H9 (cell line): ENCODE data around the gene NFIX. TPM values are rescaled to one million over a fixed set of nuclear protein-coding genes. Genes with fewer than 3 reads are reported as not detected.

Experiments
- DNase-seq: peaks from one replicate; pipeline ENCODE4 v3.0.0-alpha.2; 2017
- H2AFZ ChIP-seq: one replicate; pipeline ENCODE4 v1.6.1; 2013; ENCODE audit warnings: mild to moderate bottlenecking, low read length, control low read depth, moderate library complexity
- H2AK5ac ChIP-seq: 2 replicates; pipeline ENCODE4 v1.6.1; 2013; ENCODE audit warnings: low read length, control low read depth, mixed read lengths; ENCODE audit not compliant: insufficient read length
- H2BK120ac ChIP-seq: one replicate; pipeline ENCODE4 v1.6.1; 2013; ENCODE audit warnings: low read depth, mild to moderate bottlenecking, low read length, control low read depth, inconsistent platforms; ENCODE audit not compliant: poor library complexity, severe bottlenecking
- H2BK12ac ChIP-seq: 2 replicates; pipeline ENCODE4 v1.6.1; 2013; ENCODE audit warnings: low read length, control low read depth, mixed read lengths, low read depth; ENCODE audit not compliant: insufficient read length
- H2BK15ac ChIP-seq: 2 replicates; pipeline ENCODE4 v1.6.1; 2013; ENCODE audit warnings: low read depth, low read length, control low read depth
- H2BK20ac ChIP-seq: one replicate; pipeline ENCODE4 v1.6.1; 2013; ENCODE audit warnings: low read depth, mild to moderate bottlenecking, low read length, control low read depth, inconsistent platforms; ENCODE audit not compliant: poor library complexity, severe bottlenecking
- H2BK5ac ChIP-seq: 2 replicates; pipeline ENCODE4 v1.6.1; 2013; ENCODE audit warnings: low read length, control low read depth, mixed read lengths; ENCODE audit not compliant: insufficient read length
- H3K14ac ChIP-seq: 2 replicates; pipeline ENCODE4 v1.6.1; 2013; ENCODE audit warnings: low read length, control low read depth; ENCODE audit not compliant: insufficient read depth
- H3K18ac ChIP-seq: 2 replicates; pipeline ENCODE4 v1.6.1; 2013; ENCODE audit warnings: low read depth, mild to moderate bottlenecking, mixed read lengths, low read length, control low read depth; ENCODE audit not compliant: insufficient read length
- H3K23ac ChIP-seq: 2 replicates; pipeline ENCODE4 v1.6.1; 2013; ENCODE audit warnings: low read length, control low read depth, mixed read lengths, low read depth; ENCODE audit not compliant: insufficient read length
- H3K23me2 ChIP-seq: 2 replicates; pipeline ENCODE4 v1.6.1; 2013; ENCODE audit warnings: low read depth, mild to moderate bottlenecking, mixed read lengths, low read length, control low read depth; ENCODE audit not compliant: insufficient read length, poor library complexity, severe bottlenecking
- H3K27ac ChIP-seq: 2 replicates; pipeline ENCODE4 v1.5.1; 2013; ENCODE audit warnings: low read length, control low read depth, mixed read lengths, low read depth; ENCODE audit not compliant: insufficient read length
- H3K27me3 ChIP-seq: 2 replicates; pipeline ENCODE4 v1.6.1; 2013; ENCODE audit warnings: low read length, control low read depth, inconsistent platforms; ENCODE audit not compliant: insufficient read depth
- H3K4ac ChIP-seq: 2 replicates; pipeline ENCODE4 v1.6.1; 2013; ENCODE audit warnings: low read depth, mild to moderate bottlenecking, control low read depth, inconsistent platforms, low read length, moderate library complexity
- H3K4me1 ChIP-seq: 2 replicates; pipeline ENCODE4 v1.6.1; 2013; ENCODE audit warnings: low read length, control low read depth, inconsistent platforms; ENCODE audit not compliant: insufficient read depth
- H3K4me2 ChIP-seq: 2 replicates; pipeline ENCODE4 v1.6.1; 2013; ENCODE audit warnings: low read length, control low read depth, mixed read lengths; ENCODE audit not compliant: insufficient read length, insufficient read depth
- H3K56ac ChIP-seq: 2 replicates; pipeline ENCODE4 v1.6.1; 2013; ENCODE audit warnings: low read depth, mild to moderate bottlenecking, mixed read lengths, low read length, control low read depth; ENCODE audit not compliant: insufficient read length
- H3K79me1 ChIP-seq: 2 replicates; pipeline ENCODE4 v1.6.1; 2013; ENCODE audit warnings: low read depth, mild to moderate bottlenecking, moderate library complexity, low read length, control low read depth, inconsistent platforms; ENCODE audit not compliant: insufficient read depth, poor library complexity, severe bottlenecking
- H3K79me2 ChIP-seq: 2 replicates; pipeline ENCODE4 v1.6.1; 2013; ENCODE audit warnings: low read length, control low read depth, inconsistent platforms; ENCODE audit not compliant: insufficient read depth
- H3K9ac ChIP-seq: 2 replicates; pipeline ENCODE4 v1.6.1; 2013; ENCODE audit warnings: low read length, control low read depth, mixed read lengths; ENCODE audit not compliant: insufficient read length; ENCODE audit errors: extremely low read depth
- H3K9me3 ChIP-seq: one replicate; pipeline ENCODE4 v1.6.1; 2013; ENCODE audit warnings: low read depth, low read length, inconsistent platforms; ENCODE audit not compliant: control insufficient read depth
- H3T11ph ChIP-seq: one replicate; pipeline ENCODE4 v1.6.1; 2013; ENCODE audit warnings: mild to moderate bottlenecking, low read length, control low read depth, inconsistent platforms
- H4K20me1 ChIP-seq: one replicate; pipeline ENCODE4 v1.6.1; 2013; ENCODE audit not compliant: control insufficient read depth, insufficient read length, insufficient read depth
- H4K5ac ChIP-seq: 2 replicates; pipeline ENCODE4 v1.6.1; 2013; ENCODE audit warnings: low read depth, mild to moderate bottlenecking, mixed read lengths, low read length, control low read depth; ENCODE audit not compliant: insufficient read length
- H4K8ac ChIP-seq: replicated peaks from 2 replicates; pipeline ENCODE4 v1.6.1; 2013; ENCODE audit warnings: low read length, control low read depth, mixed read lengths, low read depth; ENCODE audit not compliant: insufficient read length
- H4K91ac ChIP-seq: 2 replicates; pipeline ENCODE4 v1.6.1; 2013; ENCODE audit warnings: low read depth, mild to moderate bottlenecking, moderate library complexity, mixed read lengths, low read length, control low read depth; ENCODE audit not compliant: insufficient read length
- H3K27ac Mint-ChIP-seq, 3 experiments: 2 replicates in 2 of 3; 3 replicates in 1 of 3; pipeline ENCODE4 v1.8.0; 2020 to 2021; ENCODE audit warnings: mixed read lengths in 3 of 3, mild to moderate bottlenecking in 1 of 3, moderate library complexity in 1 of 3
- H3K27me3 Mint-ChIP-seq: 2 replicates; pipeline ENCODE4 v1.8.0; 2021; ENCODE audit warnings: low read depth, mild to moderate bottlenecking, moderate library complexity, mixed read lengths
- H3K36me3 Mint-ChIP-seq, 3 experiments: 2 replicates in 2 of 3; 3 replicates in 1 of 3; pipeline ENCODE4 v1.8.0; 2020 to 2021; ENCODE audit warnings: low read depth in 3 of 3, mixed read lengths in 3 of 3; ENCODE audit not compliant: insufficient read depth in 1 of 3
- H3K4me1 Mint-ChIP-seq, 2 experiments: 2 replicates each; pipeline ENCODE4 v1.8.0; 2020; ENCODE audit warnings: mixed read lengths in 2 of 2
- H3K4me3 Mint-ChIP-seq, 2 experiments: 2 replicates in 1 of 2; 3 replicates in 1 of 2; pipeline ENCODE4 v1.8.0; 2020 to 2021; ENCODE audit warnings: mild to moderate bottlenecking in 2 of 2, mixed read lengths in 2 of 2, moderate library complexity in 1 of 2
- H3K9me3 Mint-ChIP-seq, 2 experiments: 2 replicates in 1 of 2; 3 replicates in 1 of 2; pipeline ENCODE4 v1.8.0; 2020; ENCODE audit warnings: mild to moderate bottlenecking in 2 of 2, mixed read lengths in 2 of 2, moderate library complexity in 1 of 2
- CTCF ChIP-seq: fragments of 200-600 bp; sonication (generic); conservative IDR thresholded peaks from 3 replicates; pipeline ENCODE4 v1.8.0; 2021; ENCODE audit warnings: antibody characterized with exemption, mild to moderate bottlenecking
- WGBS: extraction: QIAGEN DNeasy Blood & Tissue Kit; methylation state at CpG from one replicate; pipeline ENCODE4 v1.1.7; 2013; ENCODE audit warnings: missing lambda C conversion rate, low lambda C conversion rate, mixed read lengths; ENCODE audit not compliant: insufficient read length; ENCODE audit errors: extremely low coverage; 5-methylcytosine and 5-hydroxymethylcytosine counted together
- total RNA-seq: library from RNA; stranded (reverse); gene quantifications from 2 replicates; pipeline ENCODE4 v1.2.1, GENCODE V29; 2021

The NFIX gene
- total RNA-seq, 1 experiment from 2014 or later = 0.31 TPM

- Histone ChIP-seq H3K14ac (no peak overlapping the region), H3K4ac (no peak overlapping the region), H3K4me1 (peaks cover 3% of the 10 kb centered on the region; the same call in 1 of the 2 replicates), H3K23me2 (peaks cover 7% of the 10 kb centered on the region), H2AK5ac (no peak overlapping the region), H4K91ac (no peak overlapping the region), H4K5ac (no peak overlapping the region), H2BK5ac (no peak overlapping the region), H3K79me1 (no peaks in the 10 kb centered on the region), H3K23ac (no peak overlapping the region), H2BK12ac (no peak overlapping the region), H3T11ph (no peak overlapping the region), H3K4me2 (peak overlapping the region; percentile 27), H3K27ac (no peak overlapping the region), H3K9ac (no peak overlapping the region), H2AFZ (no peak overlapping the region), H3K18ac (no peak overlapping the region), H3K9me3 (no peaks in the 10 kb centered on the region), H4K8ac (no peak overlapping the region), H2BK15ac (no peak overlapping the region), H3K79me2 (no peaks in the 10 kb centered on the region), H4K20me1 (no peaks in the 10 kb centered on the region), H2BK120ac (no peak overlapping the region), H3K56ac (no peak overlapping the region), H3K27me3 (peaks cover 41% of the 10 kb centered on the region), H2BK20ac (no peak overlapping the region)
- no peak overlapping the region for H3K27ac Mint-ChIP-seq
- no peaks in the 10 kb centered on the region; a peak in 1 of 5 replicates for H3K9me3 Mint-ChIP-seq
- no peaks in the 10 kb centered on the region for H3K36me3 Mint-ChIP-seq
- peaks cover 15 to 27% of the 10 kb centered on the region in 2 experiments for H3K4me1 Mint-ChIP-seq
- TF ChIP-seq CTCF = peak; percentile 95
- peak; percentile 82 for DNase-seq
- WGBS = no CpG with 5 or more reads among the region's 40 CpGs
- H3K27me3 Mint-ChIP-seq = peaks cover 96% of the 10 kb centered on the region
- H3K4me3 Mint-ChIP-seq = peak overlapping the region; percentile 47 to 75
Measured at GRCh38 chr19:13060964-13061927, 66.0 kb downstream of the NFIX start.
